Activated T-helper 1 cell treated with anti-CD3 and anti-CD28 coated beads, Interleukin-12 subunit alpha, Interleukin-12 subunit beta, Interleukin-2, Interleukin-4 antibody, amounts not matched to agents 30 ng/mL and 10 ng/mL and 1 ng/mL, durations not matched to agents 14 hours and 24 hours and 36 hours (primary cell): ENCODE results near the gene DPP8. TPM values are rescaled to one million over a fixed set of nuclear protein-coding genes. Genes with fewer than 3 reads are reported as not detected.
"Not testable (repeated sequence)": the region's sequence is repeated elsewhere in the genome, so short reads cannot be mapped to it uniquely, and the experiment has no call there.

Experiments used
- DNase-seq: peaks from one replicate; pipeline ENCODE4 v3.0.0; 2021; ENCODE audit warnings: low spot score
- H3K27ac Mint-ChIP-seq: one replicate; pipeline ENCODE4 v1.8.0; 2021; ENCODE audit warnings: mild to moderate bottlenecking, mixed read lengths
- H3K27me3 Mint-ChIP-seq: one replicate; pipeline ENCODE4 v1.8.0; 2022; ENCODE audit warnings: mild to moderate bottlenecking, moderate library complexity, mixed read lengths; ENCODE audit not compliant: insufficient read depth
- H3K36me3 Mint-ChIP-seq: one replicate; pipeline ENCODE4 v1.8.0; 2021; ENCODE audit warnings: low read depth, mixed read lengths
- H3K4me1 Mint-ChIP-seq: one replicate; pipeline ENCODE4 v1.8.0; 2021; ENCODE audit warnings: low read depth, mixed read lengths
- H3K4me3 Mint-ChIP-seq: one replicate; pipeline ENCODE4 v1.8.0; 2021; ENCODE audit warnings: mild to moderate bottlenecking, moderate library complexity, mixed read lengths
- H3K9me3 Mint-ChIP-seq: one replicate; pipeline ENCODE4 v1.8.0; 2021; ENCODE audit warnings: mixed read lengths
- intact Hi-C: fragments of 100-400 bp; cut with micrococcal nuclease; formaldehyde crosslinking; loops from one replicate; pipeline ENCODE4 v1.15.1; 2024
- total RNA-seq: library from RNA; stranded (reverse); gene quantifications from 2 replicates; pipeline ENCODE4 v1.2.3, GENCODE V29; 2022

The DPP8 gene
- total RNA-seq, result 34.8 and 35.6 TPM in 2 replicates

GRCh38 chr15:65516997-65517865 is at the start of gene DPP8:
DPP8 (minus strand) TSS chr15:65517689; CDS start chr15:65512553, 5,136 bp downstream.
- H3K4me3 Mint-ChIP-seq, result peak within 1 kb of the TSS; percentile 90
- no peaks in the 10 kb centered on the region for H3K27me3 Mint-ChIP-seq
- H3K36me3 Mint-ChIP-seq, result peaks cover 9% of the 10 kb centered on the region
- H3K27ac Mint-ChIP-seq, result peak within 1 kb of the TSS; percentile 90
- no peaks in the 10 kb centered on the region for H3K9me3 Mint-ChIP-seq
- peaks cover 32% of the 10 kb centered on the region for H3K4me1 Mint-ChIP-seq
- intact Hi-C loops, result loop anchor here (1.0 to 2.0 kb wide), 5 partner anchors 13 to 840 kb away; partner anchors contain the start of genes CLPX, HACD3, INTS14 and RAB11A
- peak; percentile 92 for DNase-seq

GRCh38 chr15:65561934-65562333 is 44.4 kb upstream of the DPP8 start:
- no peak overlapping the region for H3K27ac Mint-ChIP-seq
- no peak overlapping the region for H3K4me3 Mint-ChIP-seq
- H3K9me3 Mint-ChIP-seq, result no peaks in the 10 kb centered on the region
- H3K4me1 Mint-ChIP-seq, result no peaks in the 10 kb centered on the region
- DNase-seq, result no peak
- intact Hi-C loops, result no loop called here
- peaks cover 33% of the 10 kb centered on the region for H3K36me3 Mint-ChIP-seq
- H3K27me3 Mint-ChIP-seq, result no peaks in the 10 kb centered on the region

GRCh38 chr15:65559941-65560340 is 42.5 kb upstream of the DPP8 start:
- intact Hi-C loops, result no loop called here
- no peaks in the 10 kb centered on the region for H3K4me1 Mint-ChIP-seq
- H3K27me3 Mint-ChIP-seq, result no peaks in the 10 kb centered on the region
- H3K9me3 Mint-ChIP-seq, result no peaks in the 10 kb centered on the region
- peaks cover 30% of the 10 kb centered on the region for H3K36me3 Mint-ChIP-seq
- no peak overlapping the region for H3K27ac Mint-ChIP-seq
- H3K4me3 Mint-ChIP-seq, result no peak overlapping the region
- no peak for DNase-seq

- Mint-ChIP-seq H3K9me3 (no peaks in the 10 kb centered on the region), H3K27ac (no peak overlapping the region), H3K27me3 (no peaks in the 10 kb centered on the region), H3K4me3 (no peak overlapping the region), H3K36me3 (peaks cover 23% of the 10 kb centered on the region), H3K4me1 (no peaks in the 10 kb centered on the region)
- DNase-seq, result no peak
- intact Hi-C loops, result no loop called here
These were observed 41.7 kb upstream of the DPP8 start for GRCh38 chr15:65558997-65559760.

- Mint-ChIP-seq H3K9me3 (no peaks in the 10 kb centered on the region), H3K4me3 (no peak overlapping the region), H3K27ac (no peak overlapping the region), H3K4me1 (no peaks in the 10 kb centered on the region), H3K36me3 (peaks cover 27% of the 10 kb centered on the region), H3K27me3 (no peaks in the 10 kb centered on the region)
- intact Hi-C loops, result no loop called here
- no peak for DNase-seq
These were observed 40.8 kb upstream of the DPP8 start for GRCh38 chr15:65558336-65558735.

- no peak overlapping the region for H3K27ac Mint-ChIP-seq
- H3K4me3 Mint-ChIP-seq, result no peak overlapping the region
- no peaks in the 10 kb centered on the region for H3K9me3 Mint-ChIP-seq
- H3K4me1 Mint-ChIP-seq, result no peaks in the 10 kb centered on the region
- H3K36me3 Mint-ChIP-seq, result peaks cover 25% of the 10 kb centered on the region
- DNase-seq, result no peak
- no peaks in the 10 kb centered on the region for H3K27me3 Mint-ChIP-seq
- intact Hi-C loops, result no loop called here
These were observed 39.1 kb upstream of the DPP8 start for GRCh38 chr15:65556622-65557021.

- Mint-ChIP-seq H3K27me3 (no peaks in the 10 kb centered on the region), H3K4me1 (peaks cover 11% of the 10 kb centered on the region), H3K27ac (no peak overlapping the region), H3K36me3 (peaks cover 14% of the 10 kb centered on the region), H3K9me3 (no peaks in the 10 kb centered on the region), H3K4me3 (no peak overlapping the region)
- DNase-seq, result no peak
- intact Hi-C loops, result no loop called here
These were observed 36.2 kb upstream of the DPP8 start for GRCh38 chr15:65553691-65554090.

GRCh38 chr15:65552851-65553250 is 35.4 kb upstream of the DPP8 start:
- H3K27me3 Mint-ChIP-seq, intact Hi-C loops, H3K9me3 Mint-ChIP-seq, H3K4me3 Mint-ChIP-seq, DNase-seq, H3K27ac Mint-ChIP-seq: not testable (repeated sequence)
- H3K4me1 Mint-ChIP-seq, result peaks cover 11% of the 10 kb centered on the region
- H3K36me3 Mint-ChIP-seq, result peaks cover 12% of the 10 kb centered on the region

GRCh38 chr15:65551183-65551582 is 33.7 kb upstream of the DPP8 start:
- Mint-ChIP-seq H3K27ac (no peak overlapping the region), H3K27me3 (no peaks in the 10 kb centered on the region), H3K9me3 (no peaks in the 10 kb centered on the region), H3K4me1 (peaks cover 11% of the 10 kb centered on the region), H3K4me3 (no peak overlapping the region), H3K36me3 (peaks cover 7% of the 10 kb centered on the region)
- intact Hi-C loops, result no loop called here
- no peak for DNase-seq

GRCh38 chr15:65550681-65551098 is 33.2 kb upstream of the DPP8 start:
- no peak overlapping the region for H3K4me3 Mint-ChIP-seq
- H3K9me3 Mint-ChIP-seq, result no peaks in the 10 kb centered on the region
- intact Hi-C loops, result no loop called here
- H3K4me1 Mint-ChIP-seq, result peaks cover 11% of the 10 kb centered on the region
- no peak for DNase-seq
- H3K27me3 Mint-ChIP-seq, result no peaks in the 10 kb centered on the region
- peaks cover 6% of the 10 kb centered on the region for H3K36me3 Mint-ChIP-seq
- H3K27ac Mint-ChIP-seq, result peak overlapping the region; percentile 61

GRCh38 chr15:65549288-65549687 is 31.8 kb upstream of the DPP8 start:
- intact Hi-C loops, H3K27ac Mint-ChIP-seq, H3K27me3 Mint-ChIP-seq, H3K4me3 Mint-ChIP-seq, H3K36me3 Mint-ChIP-seq, H3K9me3 Mint-ChIP-seq, DNase-seq: not testable (repeated sequence)
- peaks cover 11% of the 10 kb centered on the region for H3K4me1 Mint-ChIP-seq

GRCh38 chr15:65547841-65548240 is 30.4 kb upstream of the DPP8 start:
- no peak overlapping the region for H3K27ac Mint-ChIP-seq
- no peaks in the 10 kb centered on the region for H3K27me3 Mint-ChIP-seq
- no peak for DNase-seq
- no peak overlapping the region for H3K4me3 Mint-ChIP-seq
- peaks cover 11% of the 10 kb centered on the region for H3K4me1 Mint-ChIP-seq
- H3K9me3 Mint-ChIP-seq, result no peaks in the 10 kb centered on the region
- H3K36me3 Mint-ChIP-seq, result no peaks in the 10 kb centered on the region
- intact Hi-C loops, result no loop called here

GRCh38 chr15:65541231-65541820 is 23.8 kb upstream of the DPP8 start:
- Mint-ChIP-seq H3K9me3 (no peaks in the 10 kb centered on the region), H3K4me1 (no peaks in the 10 kb centered on the region), H3K27ac (no peak overlapping the region), H3K27me3 (no peaks in the 10 kb centered on the region), H3K36me3 (no peaks in the 10 kb centered on the region), H3K4me3 (no peak overlapping the region)
- intact Hi-C loops, result no loop called here
- no peak for DNase-seq
